Tibial nerve (tissue), 4 donors: ENCODE results near the gene ADAMTS17.

ENCODE experiments used
- EP300 ChIP-seq, 2 donors: sonication (generic); formaldehyde crosslinking; IDR thresholded peaks; one replicate each; pipeline ENCODE4 v1.6.1; 2017; ENCODE audit warnings: antibody characterized with exemption in 2 of 2, mild to moderate bottlenecking in 1 of 2
- POLR2A ChIP-seq, 2 donors: fragments of 450-650 bp; IDR thresholded peaks; one replicate each; pipeline ENCODE4 v1.6.1; 2017; ENCODE audit warnings: antibody characterized with exemption in 2 of 2, mild to moderate bottlenecking in 2 of 2, moderate library complexity in 2 of 2
- TF ChIP-seq, protein P1 (sequence below), 5 experiments: fragments of 200-600 bp in 3 of 5; fragments of 450-650 bp in 2 of 5; sonication (generic) in 3 of 5; IDR thresholded peaks; one replicate each; pipeline ENCODE4 v1.5.1; 2016 to 2019; ENCODE audit warnings: antibody characterized with exemption in 5 of 5, mild to moderate bottlenecking in 3 of 5, moderate library complexity in 2 of 5

DNA sequence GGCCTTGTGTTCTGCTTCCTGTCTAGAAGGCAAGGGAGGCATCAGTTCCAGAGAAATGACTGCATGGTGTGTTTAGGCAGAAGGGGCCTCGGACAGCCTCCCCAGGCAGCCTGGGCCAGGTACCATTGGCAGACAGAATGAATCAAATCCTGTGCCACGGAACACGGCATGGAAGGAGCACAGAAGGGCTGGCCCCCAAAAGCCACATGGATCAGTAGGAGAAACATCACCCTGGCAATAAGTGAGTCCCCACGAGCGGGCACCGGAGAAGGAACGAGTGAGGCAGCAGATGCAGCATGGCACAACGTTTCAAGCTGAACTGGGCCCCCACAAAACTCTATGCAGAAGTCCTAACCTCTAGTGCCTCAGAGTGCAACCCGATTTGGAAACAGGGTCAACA lies 223.2 kb downstream of the ADAMTS17 start:
- TF ChIP-seq, protein P1, sequence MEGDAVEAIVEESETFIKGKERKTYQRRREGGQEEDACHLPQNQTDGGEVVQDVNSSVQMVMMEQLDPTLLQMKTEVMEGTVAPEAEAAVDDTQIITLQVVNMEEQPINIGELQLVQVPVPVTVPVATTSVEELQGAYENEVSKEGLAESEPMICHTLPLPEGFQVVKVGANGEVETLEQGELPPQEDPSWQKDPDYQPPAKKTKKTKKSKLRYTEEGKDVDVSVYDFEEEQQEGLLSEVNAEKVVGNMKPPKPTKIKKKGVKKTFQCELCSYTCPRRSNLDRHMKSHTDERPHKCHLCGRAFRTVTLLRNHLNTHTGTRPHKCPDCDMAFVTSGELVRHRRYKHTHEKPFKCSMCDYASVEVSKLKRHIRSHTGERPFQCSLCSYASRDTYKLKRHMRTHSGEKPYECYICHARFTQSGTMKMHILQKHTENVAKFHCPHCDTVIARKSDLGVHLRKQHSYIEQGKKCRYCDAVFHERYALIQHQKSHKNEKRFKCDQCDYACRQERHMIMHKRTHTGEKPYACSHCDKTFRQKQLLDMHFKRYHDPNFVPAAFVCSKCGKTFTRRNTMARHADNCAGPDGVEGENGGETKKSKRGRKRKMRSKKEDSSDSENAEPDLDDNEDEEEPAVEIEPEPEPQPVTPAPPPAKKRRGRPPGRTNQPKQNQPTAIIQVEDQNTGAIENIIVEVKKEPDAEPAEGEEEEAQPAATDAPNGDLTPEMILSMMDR (IDR thresholded peaks at IDR 0.05) = no peak
- TF ChIP-seq POLR2A (IDR thresholded peaks at IDR 0.05) (no peak), EP300 (IDR thresholded peaks at IDR 0.05) (no peak)
